ENCODE measurements around the gene METAP1. TPM values are rescaled to one million over a fixed set of nuclear protein-coding genes. Genes with fewer than 3 reads are reported as not detected.

Gene METAP1
- total and polyA plus RNA-seq, 2 of the 4 experiments (the other 2 are of a cell fraction), result 43.7 to 47.9 TPM

- peak; percentile 40; the same call in 1 of the 2 replicates for ATAC-seq (ENCODE audit: low read depth)
Measured at GRCh38 chr4:99013402-99013843, 17.9 kb downstream of the METAP1 start.

More at GRCh38 chr4:99013402-99013843, 17.9 kb downstream of the METAP1 start:
- BruUV-seq (replicated peaks), result no TSS peak
- peaks cover 10% of the 10 kb centered on the region; the same call in 1 of the 2 replicates for H4K20me1 ChIP-seq (ENCODE audit: insufficient read depth, low read length)
- H3K4me2 ChIP-seq (ENCODE audit: low read depth, low read length), result no peak overlapping the region
- no peak overlapping the region for H3K9ac ChIP-seq (ENCODE audit: low read depth, low read length)
- H2BK15ac ChIP-seq (ENCODE audit: low read depth, low read length), result no peak overlapping the region
- H3K79me1 ChIP-seq (ENCODE audit: low read depth in 1 of 2, low read length in 2 of 2), result peaks cover 20 to 58% of the 10 kb centered on the region in 2 experiments
- no peaks in the 10 kb centered on the region for H3K9me1 ChIP-seq (ENCODE audit: insufficient read depth, low read length)
- no peak overlapping the region for H2AK5ac ChIP-seq (ENCODE audit: low read depth, low read length)
- no peak overlapping the region for H3K4ac ChIP-seq (ENCODE audit: low read depth, low read length)
- H3K27ac ChIP-seq (ENCODE audit: insufficient read depth, low read length), result no peak overlapping the region
- peaks cover 2% of the 10 kb centered on the region; the same call in 1 of the 2 replicates for H3K9me3 ChIP-seq (ENCODE audit: control insufficient read depth, insufficient read depth, low read length)
- in situ Hi-C loops (cut with MboI; ENCODE audit: low sequenced_read_pairs), result no loop called here
- WGBS, 2 experiments (ENCODE audit: extremely low coverage in 2 of 2, insufficient read length in 1 of 2), result no CpG with 5 or more reads among the region's 4 CpGs
- H4K91ac ChIP-seq (ENCODE audit: insufficient read depth, low read depth, low read length), result no peak overlapping the region
- intact Hi-C loops (cut with micrococcal nuclease), result no loop called here
- dilution Hi-C loops (cut with HindIII; ENCODE audit: low sequenced_read_pairs, unreplicated experiment), result no loop called here
- no peak overlapping the region for H2AK9ac ChIP-seq (replicated peaks; ENCODE audit: low read depth, low read length, poor library complexity)
- no peak overlapping the region for H2BK20ac ChIP-seq (ENCODE audit: low read depth, low read length)
- ChIA-PET CTCF (no interaction called here), POLR2A (ENCODE audit: unreplicated experiment) (no interaction called here)
- no peak overlapping the region for H2AFZ ChIP-seq (replicated peaks; ENCODE audit: low read length, poor library complexity)
- peaks cover 3% of the 10 kb centered on the region; the same call in 1 of the 2 replicates for H3K36me3 ChIP-seq (ENCODE audit: control insufficient read depth, insufficient read depth, low read length)
- H3K18ac ChIP-seq (ENCODE audit: low read depth, low read length), result no peak overlapping the region
- TF ChIP-seq CHD1 (IDR thresholded peaks at IDR 0.05; ENCODE audit: low read depth, low read length), result no peak
- H4K5ac ChIP-seq (ENCODE audit: low read depth, low read length), result no peak overlapping the region
- no peak overlapping the region for H3K4me3 ChIP-seq (ENCODE audit: insufficient read depth, low read depth, low read length)
- DNase-seq, result peak; percentile 4
- H2BK120ac ChIP-seq (ENCODE audit: low read depth, low read length), result no peak overlapping the region
- H3K14ac ChIP-seq (replicated peaks; ENCODE audit: low read depth, low read length), result 0 out of 2 replicates have a peak overlapping the region, but pooled peaks have one; percentile 35
- no peak overlapping the region for H3K23ac ChIP-seq (ENCODE audit: low read depth, low read length)
- no peak overlapping the region for H3K56ac ChIP-seq (ENCODE audit: extremely low read depth, insufficient read depth, low read length)
- peak overlapping the region; percentile 26 for H2BK5ac ChIP-seq (ENCODE audit: low read depth, low read length, poor library complexity, severe bottlenecking)
- peaks cover 1% of the 10 kb centered on the region; the same call in 1 of the 2 replicates for H3K4me1 ChIP-seq (ENCODE audit: control insufficient read depth, insufficient read depth, low read length)
- no peak overlapping the region; a peak in 1 of 4 replicates for H4K8ac ChIP-seq (ENCODE audit: low read depth in 2 of 2, low read length in 2 of 2)
- H3K27me3 ChIP-seq (ENCODE audit: control insufficient read depth, insufficient read depth, low read length), result no peaks in the 10 kb centered on the region
